Endothelial cell of umbilical vein (primary cell): ENCODE data around the gene ZBTB7B. TPM values are rescaled to one million over a fixed set of nuclear protein-coding genes. Genes with fewer than 3 reads are reported as not detected.
A peak's percentile ranks its signal among the peaks of the same experiment; 100 is the strongest.

Experiments used
- BruUV-seq: library from RNA; stranded (reverse); fragments of 400-500 nt; replicated peaks from 2 replicates; lab custom pipeline; 2021; lab: Mats Ljungman, UMichigan
- CTCF ChIA-PET: fragments of 300-600, 350-600 bp; sonication (Branson Sonifier 250); formaldehyde crosslinking; loops from one replicate; lab custom pipeline; 2021; ENCODE audit warnings: antibody characterized with exemption, inconsistent platforms; lab: Charles Lee
- POLR2A ChIA-PET: fragments of 300-600, 350-600 bp; sonication (Branson Sonifier 250); formaldehyde crosslinking; loops from one replicate; lab custom pipeline; 2021; ENCODE audit warnings: antibody characterized with exemption, inconsistent platforms; lab: Charles Lee
- DNase-seq: peaks from one replicate; pipeline ENCODE4 v3.0.0-alpha.2; 2011; ENCODE audit warnings: low read depth, low spot score
- FAIRE-seq: peaks from 2 replicates; lab custom pipeline; 2011; peaks lifted over from hg19 to GRCh38; lab: Jason Lieb, UNC
- H2AFZ ChIP-seq: 2 replicates; pipeline ENCODE4 v1.6.0; 2012; ENCODE audit warnings: low read depth, low read length, control low read depth, inconsistent platforms
- H3K27ac ChIP-seq: 2 replicates; pipeline ENCODE4 v1.5.1; 2011; ENCODE audit warnings: low read depth, mild to moderate bottlenecking, control low read depth, low read length, moderate library complexity; ENCODE audit not compliant: insufficient read depth
- H3K27me3 ChIP-seq, 2 experiments: 2 replicates each; pipeline versions ENCODE4 v1.6.0 to v1.6.1; 2011; ENCODE audit warnings: low read length in 2 of 2, mixed read lengths in 1 of 2; ENCODE audit not compliant: control insufficient read depth in 2 of 2, insufficient read depth in 2 of 2
- H3K36me3 ChIP-seq, 2 experiments: 2 replicates in 1 of 2; 3 replicates in 1 of 2; pipeline ENCODE4 v1.5.1; 2011; ENCODE audit warnings: low read length in 2 of 2, mild to moderate bottlenecking in 1 of 2, moderate library complexity in 1 of 2; ENCODE audit not compliant: control insufficient read depth in 2 of 2, insufficient read depth in 2 of 2; ENCODE audit errors: extremely low read depth in 1 of 2
- H3K4me1 ChIP-seq: 3 replicates; pipeline ENCODE4 v1.5.1; 2011; ENCODE audit warnings: mild to moderate bottlenecking, low read length; ENCODE audit not compliant: control insufficient read depth, insufficient read depth; ENCODE audit errors: extremely low read depth
- H3K4me2 ChIP-seq: 2 replicates; pipeline ENCODE4 v1.6.1; 2011; ENCODE audit warnings: low read length, control low read depth, mixed read lengths; ENCODE audit not compliant: insufficient read depth
- H3K4me3 ChIP-seq, 3 experiments: fragments of 200-600 bp in 1 of 3; sonication (generic), shearing (Covaris generic) in 1 of 3; replicated peaks in 1 of 3; 2 replicates each; pipeline ENCODE4 v1.5.1; 2011 to 2016; ENCODE audit warnings: control low read depth in 3 of 3, low read length in 3 of 3, mild to moderate bottlenecking in 2 of 3, inconsistent platforms in 1 of 3, low read depth in 1 of 3, moderate library complexity in 1 of 3; ENCODE audit not compliant: insufficient read depth in 1 of 3
- H3K79me2 ChIP-seq: 2 replicates; pipeline ENCODE4 v1.6.0; 2012; ENCODE audit warnings: low read length, inconsistent platforms; ENCODE audit not compliant: control insufficient read depth, insufficient read depth
- H3K9ac ChIP-seq: replicated peaks from 2 replicates; pipeline ENCODE3; 2011; ENCODE audit warnings: low read length, control low read depth; ENCODE audit not compliant: insufficient read depth; ENCODE audit errors: extremely low read depth
- H3K9me1 ChIP-seq: replicated peaks from 3 replicates; pipeline ENCODE4 v1.6.0; 2011; ENCODE audit warnings: mild to moderate bottlenecking, low read length; ENCODE audit not compliant: control insufficient read depth, insufficient read depth; ENCODE audit errors: extremely low read depth
- H3K9me3 ChIP-seq: replicated peaks from 2 replicates; pipeline ENCODE4 v1.5.1; 2012; ENCODE audit warnings: low read length, inconsistent platforms; ENCODE audit not compliant: control insufficient read depth, insufficient read depth
- H4K20me1 ChIP-seq: replicated peaks from 2 replicates; pipeline ENCODE3; 2011; ENCODE audit warnings: mild to moderate bottlenecking, low read length; ENCODE audit not compliant: control insufficient read depth, insufficient read depth; ENCODE audit errors: extremely low read depth
- FOS ChIP-seq: IDR thresholded peaks from 2 replicates; pipeline ENCODE4 v1.6.1; 2011; ENCODE audit warnings: mild to moderate bottlenecking, low read length, moderate library complexity, borderline replicate concordance; ENCODE audit not compliant: insufficient read depth
- GATA2 ChIP-seq: IDR thresholded peaks from 2 replicates; pipeline ENCODE4 v1.7.0; 2011; ENCODE audit warnings: low read depth, mild to moderate bottlenecking, moderate library complexity, mixed read lengths, low read length; ENCODE audit not compliant: insufficient read length, insufficient read depth
- MYC ChIP-seq: IDR thresholded peaks from one replicate; pipeline ENCODE4 v1.6.1; 2011; ENCODE audit warnings: mild to moderate bottlenecking, low read depth, low read length
- POLR2A ChIP-seq: IDR thresholded peaks from 2 replicates; pipeline ENCODE4 v1.6.1; 2012; ENCODE audit warnings: low read depth, mild to moderate bottlenecking, control low read depth, low read length
- POLR2AphosphoS5 ChIP-seq: IDR thresholded peaks from 2 replicates; pipeline ENCODE4 v1.6.1; 2012; ENCODE audit warnings: low read depth, mild to moderate bottlenecking, control low read depth, low read length, moderate library complexity; ENCODE audit not compliant: insufficient read depth
- dilution Hi-C: fragments of 300-500 bp; cut with MboI; formaldehyde crosslinking; loops from one replicate; pipeline ENCODE4 v1.15.0; 2019; ENCODE audit warnings: low sequenced_read_pairs; ENCODE audit not compliant: extremely low pct_ligation_motif_present
- intact Hi-C: fragments of 100-400 bp; cut with micrococcal nuclease; formaldehyde crosslinking; loops from one replicate; pipeline ENCODE4 v1.10.0; 2022
- polyA plus RNA-seq, 4 experiments: library from polyadenylated mRNA; depleted of rRNA in 3 of 4; stranded (reverse) in 3 of 4; unstranded in 1 of 4; fragments of >200 nt; gene quantifications; 2 replicates each; pipeline versions ENCODE4 v1.2.1 to v1.2.3, GENCODE V29; 2011 to 2012; ENCODE audit warnings: missing spikeins in 1 of 4
- total RNA-seq: library from RNA; stranded (reverse); gene quantifications from 2 replicates; pipeline ENCODE4 v1.2.3, GENCODE V29; 2021
- TF ChIP-seq, protein P1 (sequence below): IDR thresholded peaks from 2 replicates; pipeline ENCODE4 v1.6.1; 2011; ENCODE audit not compliant: insufficient read depth, insufficient read length
- TF ChIP-seq, protein P2 (sequence below), 2 donors: IDR thresholded peaks; 1 replicate in 1 of 2; 2 replicates in 1 of 2; pipeline ENCODE4 v1.5.1; 2011; ENCODE audit warnings: low read length in 2 of 2, mild to moderate bottlenecking in 2 of 2, moderate library complexity in 2 of 2, control low read depth in 1 of 2, inconsistent platforms in 1 of 2, low read depth in 1 of 2; ENCODE audit not compliant: insufficient read depth in 1 of 2; ENCODE audit errors: extremely low read depth in 1 of 2

ZBTB7B gene
- total and polyA plus RNA-seq, 2 donors (not counting 3 experiments of a cell fraction or from before 2014, with no cell fraction given) = 20.0 to 26.2 TPM

DNA sequence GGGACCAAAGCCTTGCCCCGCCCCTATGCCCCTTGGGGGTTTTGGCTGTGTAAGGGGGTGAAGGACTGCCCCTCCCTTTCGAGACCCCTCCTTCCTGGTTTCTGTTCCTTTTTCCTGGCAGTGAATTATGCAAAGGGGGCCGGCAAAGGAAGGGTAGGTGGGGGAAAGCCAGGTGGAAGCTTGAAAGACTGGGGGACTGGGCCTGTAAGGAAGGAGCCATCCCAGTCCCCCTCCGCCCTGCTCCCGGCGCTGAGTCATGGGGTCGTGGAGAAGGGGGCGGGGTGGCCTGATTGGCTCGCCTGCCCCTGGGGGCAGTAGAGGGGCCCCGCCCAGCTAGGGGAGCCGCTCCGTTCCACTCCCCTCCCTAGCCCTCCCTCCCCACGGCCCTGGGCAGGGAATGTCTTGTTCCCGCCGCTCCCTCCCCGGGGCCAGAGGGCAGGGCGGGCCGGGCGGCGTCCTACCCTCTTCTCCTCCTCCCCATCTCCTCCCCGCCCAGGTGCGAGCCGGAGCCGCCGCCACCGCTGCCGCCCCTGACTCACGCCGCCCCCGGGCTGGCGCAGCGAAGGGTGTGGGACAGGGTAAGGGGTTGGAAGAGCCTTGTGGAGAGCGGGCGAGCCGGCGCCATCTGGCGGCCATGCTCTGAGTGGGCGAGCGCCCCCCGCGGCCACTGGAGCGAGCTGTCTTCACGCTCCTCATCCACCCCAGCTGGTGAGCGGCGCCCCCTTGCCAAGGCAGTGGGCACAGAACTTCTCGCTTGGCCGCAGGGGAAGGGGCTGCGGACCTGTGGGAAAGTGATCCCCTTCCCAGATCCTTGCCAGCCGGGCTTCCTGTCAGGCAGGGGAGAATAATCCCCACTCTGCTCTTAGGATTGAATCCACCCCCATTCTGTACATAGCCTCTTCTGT lies 14.7 kb downstream of the ZBTB7B start:
- no peaks in the 10 kb centered on the region for H3K79me2 ChIP-seq
- peak overlapping the region; percentile 30 for H2AFZ ChIP-seq
- FAIRE-seq (peak; percentile 90), DNase-seq (peak; percentile 95)
- TF ChIP-seq, protein P1, sequence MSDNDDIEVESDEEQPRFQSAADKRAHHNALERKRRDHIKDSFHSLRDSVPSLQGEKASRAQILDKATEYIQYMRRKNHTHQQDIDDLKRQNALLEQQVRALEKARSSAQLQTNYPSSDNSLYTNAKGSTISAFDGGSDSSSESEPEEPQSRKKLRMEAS = peak; percentile 35
- TF ChIP-seq, protein P2, sequence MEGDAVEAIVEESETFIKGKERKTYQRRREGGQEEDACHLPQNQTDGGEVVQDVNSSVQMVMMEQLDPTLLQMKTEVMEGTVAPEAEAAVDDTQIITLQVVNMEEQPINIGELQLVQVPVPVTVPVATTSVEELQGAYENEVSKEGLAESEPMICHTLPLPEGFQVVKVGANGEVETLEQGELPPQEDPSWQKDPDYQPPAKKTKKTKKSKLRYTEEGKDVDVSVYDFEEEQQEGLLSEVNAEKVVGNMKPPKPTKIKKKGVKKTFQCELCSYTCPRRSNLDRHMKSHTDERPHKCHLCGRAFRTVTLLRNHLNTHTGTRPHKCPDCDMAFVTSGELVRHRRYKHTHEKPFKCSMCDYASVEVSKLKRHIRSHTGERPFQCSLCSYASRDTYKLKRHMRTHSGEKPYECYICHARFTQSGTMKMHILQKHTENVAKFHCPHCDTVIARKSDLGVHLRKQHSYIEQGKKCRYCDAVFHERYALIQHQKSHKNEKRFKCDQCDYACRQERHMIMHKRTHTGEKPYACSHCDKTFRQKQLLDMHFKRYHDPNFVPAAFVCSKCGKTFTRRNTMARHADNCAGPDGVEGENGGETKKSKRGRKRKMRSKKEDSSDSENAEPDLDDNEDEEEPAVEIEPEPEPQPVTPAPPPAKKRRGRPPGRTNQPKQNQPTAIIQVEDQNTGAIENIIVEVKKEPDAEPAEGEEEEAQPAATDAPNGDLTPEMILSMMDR (IDR thresholded peaks at IDR 0.05; ENCODE audit: extremely low read depth in 1 of 2, insufficient read depth in 1 of 2, low read depth in 1 of 2, low read length in 2 of 2) = peak; percentile 100
- peak; percentile 45 for TF ChIP-seq FOS
- no peak for TF ChIP-seq MYC
- peak; percentile 57 for TF ChIP-seq POLR2A
- TF ChIP-seq GATA2 = no peak
- peak; percentile 78 for TF ChIP-seq POLR2AphosphoS5
- dilution Hi-C loops (no loop called here), intact Hi-C loops (loop anchor here (1.0 to 5.0 kb wide), 6 partner anchors 15 to 460 kb away; partner anchors contain the start of genes CKS1B, PYGO2, UBE2Q1 and ZBTB7B)
- ChIA-PET POLR2A (interaction anchor here (1.0 to 1.4 kb wide), 3 partner anchors 21 to 46 kb away, joined by 3 read pairs; partner anchors contain the start of genes LENEP and SHC1), CTCF (interaction anchor here (0.6 to 6.4 kb wide), 50 partner anchors 9 to 598 kb away, joined by 3 to 87 read pairs (median 6); partner anchors contain the start of genes ADAM15, DCST1, DCST2 and FLAD1)
- H3K4me3 ChIP-seq = peak overlapping the region in 1 of 3 experiments; percentile 39
- no peaks in the 10 kb centered on the region for H3K27me3 ChIP-seq
- peak overlapping the region; percentile 34 for H3K9ac ChIP-seq
- peak overlapping the region; percentile 22 for H3K4me2 ChIP-seq
- H3K27ac ChIP-seq = peak overlapping the region; percentile 36
- BruUV-seq = TSS peak; percentile 12
- no peaks in the 10 kb centered on the region for H3K9me1 ChIP-seq
- H3K36me3 ChIP-seq = peaks cover 0 to 19% of the 10 kb centered on the region in 2 experiments
- H3K9me3 ChIP-seq = no peaks in the 10 kb centered on the region
- no peaks in the 10 kb centered on the region for H4K20me1 ChIP-seq
- H3K4me1 ChIP-seq = peaks cover 9% of the 10 kb centered on the region
